Middle frontal gyrus (tissue), 1 donor: ENCODE results near the gene MCM5.
"Not testable (repeated sequence)": the region's sequence is repeated elsewhere in the genome, so short reads cannot be mapped to it uniquely, and the experiment has no call there.

ENCODE experiments used
- DNase-seq: peaks from one replicate; pipeline ENCODE4 v3.0.0-alpha.2; 2015; ENCODE audit warnings: low spot score; ENCODE audit errors: extremely low spot score

Gene MCM5

GRCh38 chr22:35450824-35451569 lies 51.1 kb downstream of the MCM5 start:
- no peak for DNase-seq

- no peak for DNase-seq
Measured at GRCh38 chr22:35451592-35451991, 51.7 kb downstream of the MCM5 start.

DNA sequence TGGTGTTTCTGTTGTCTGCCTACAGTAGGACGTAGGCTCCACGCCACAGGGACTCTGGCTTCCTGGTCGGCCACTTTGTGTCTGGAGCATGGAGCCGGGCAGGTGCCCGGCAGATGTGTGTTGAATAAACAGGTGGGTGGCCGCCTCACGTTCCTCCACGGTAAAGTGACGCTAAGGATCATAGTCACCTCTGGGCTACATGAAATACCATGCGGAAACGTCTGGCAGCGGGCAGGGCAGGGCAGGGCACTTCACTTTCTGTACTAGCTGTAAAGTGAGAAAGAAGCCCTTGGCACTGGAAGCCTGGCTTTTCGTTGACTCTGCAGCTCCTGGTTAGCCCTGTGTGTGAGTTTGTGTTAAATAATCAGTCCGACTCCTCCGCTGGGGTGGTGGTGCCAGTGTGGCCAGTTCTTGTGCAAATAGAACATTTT lies 52.4 kb downstream of the MCM5 start:
- DNase-seq, result no peak

DNA sequence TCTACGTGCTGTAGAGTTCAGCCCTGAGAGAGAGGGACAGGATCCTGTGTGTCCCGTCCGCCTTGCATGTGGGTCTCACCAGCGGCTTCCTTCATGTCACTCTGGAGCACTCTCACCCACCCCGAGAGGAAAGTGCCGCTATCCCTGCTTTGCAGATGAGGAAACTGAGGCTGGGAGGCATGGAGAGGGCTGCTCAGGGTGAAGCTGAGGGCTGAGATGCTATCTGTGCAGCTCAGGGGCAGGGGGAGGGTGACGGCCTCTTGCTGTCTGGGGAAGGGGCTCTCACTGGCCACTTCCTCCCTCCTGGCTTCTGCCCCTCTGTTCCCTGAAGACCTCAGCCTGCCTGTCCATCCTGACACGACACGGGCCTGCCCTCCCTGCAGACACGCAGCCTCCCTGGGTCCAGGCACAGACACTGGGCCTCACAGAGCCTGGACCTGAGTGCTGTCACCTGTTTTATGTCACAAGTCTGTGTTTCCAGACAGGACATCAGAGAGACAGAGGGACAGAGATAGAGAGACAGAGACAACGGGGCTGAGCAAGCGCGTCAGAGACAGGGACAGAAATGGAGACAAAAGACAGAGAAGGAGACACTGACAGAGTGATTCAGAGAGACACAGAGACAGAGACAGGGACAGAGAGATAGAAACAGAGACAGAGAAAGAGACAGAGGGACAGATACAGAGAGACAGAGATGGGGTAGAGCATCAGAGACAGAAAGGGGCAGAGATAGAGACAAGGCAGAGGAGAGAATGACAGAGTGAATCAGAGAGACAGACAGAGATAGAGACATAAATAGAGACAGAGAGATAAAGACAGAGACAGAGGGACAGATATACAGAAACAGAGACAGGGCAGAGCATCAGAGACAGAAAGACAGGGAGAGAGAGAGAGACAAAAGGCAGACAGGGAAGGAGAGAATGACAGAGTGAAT lies 53.1 kb downstream of the MCM5 start:
- DNase-seq, result no peak

DNA sequence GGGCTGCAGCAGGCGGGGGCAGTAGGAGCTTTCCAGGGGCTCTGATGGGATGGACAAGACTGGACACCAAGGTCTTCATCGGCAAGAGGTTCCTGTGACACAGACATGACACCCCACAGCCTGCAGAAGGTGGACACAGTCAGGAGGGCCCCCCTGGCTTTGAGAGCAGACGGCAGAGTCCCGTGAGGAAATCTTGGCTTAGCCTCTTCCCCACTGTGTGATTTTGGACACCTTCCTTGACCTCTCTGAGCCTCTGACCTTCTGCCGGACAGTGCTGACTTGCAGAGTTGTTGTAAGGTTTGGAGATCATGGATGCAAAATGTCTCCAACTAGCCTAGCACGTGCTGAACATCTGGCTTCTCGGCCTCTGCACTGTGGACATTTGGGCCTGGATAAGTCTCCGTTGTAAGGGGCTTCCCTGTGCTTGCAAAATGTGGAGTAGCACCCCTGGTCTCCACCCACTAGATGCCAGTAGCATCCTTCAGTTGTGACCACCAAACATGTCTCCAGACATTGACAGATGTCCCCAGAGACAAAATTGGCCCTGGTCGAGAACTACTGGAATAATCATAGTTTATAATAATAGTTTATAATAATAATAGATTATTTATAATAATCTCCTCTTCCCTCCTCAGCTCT lies 54.6 kb downstream of the MCM5 start:
- DNase-seq, result no peak

DNA sequence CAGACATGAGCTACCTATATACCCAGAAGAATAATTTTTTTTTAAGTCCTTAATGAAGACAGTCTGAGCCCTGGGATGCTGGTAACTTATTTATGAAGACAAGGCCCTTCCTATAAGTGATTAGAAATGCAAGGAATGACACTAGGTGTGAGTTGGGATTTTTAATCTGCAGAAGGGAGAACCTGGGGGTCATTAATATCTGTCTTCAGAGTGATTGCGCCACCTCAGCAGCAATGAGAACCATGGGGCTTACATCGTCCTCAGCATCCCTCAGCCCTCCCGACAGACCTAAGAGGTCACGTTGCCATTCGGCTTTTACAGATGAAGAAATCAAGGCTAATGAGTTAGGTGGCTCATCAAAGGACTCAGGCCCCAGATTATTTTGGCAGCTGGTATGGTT lies 55.6 kb downstream of the MCM5 start:
- DNase-seq, result no peak

GRCh38 chr22:35456757-35457156 lies 56.8 kb downstream of the MCM5 start:
- DNase-seq, result no peak

- DNase-seq, result no peak
Measured at GRCh38 chr22:35457729-35458546, 58.0 kb downstream of the MCM5 start.

GRCh38 chr22:35458547-35459422 lies 58.8 kb downstream of the MCM5 start:
- no peak for DNase-seq

DNA sequence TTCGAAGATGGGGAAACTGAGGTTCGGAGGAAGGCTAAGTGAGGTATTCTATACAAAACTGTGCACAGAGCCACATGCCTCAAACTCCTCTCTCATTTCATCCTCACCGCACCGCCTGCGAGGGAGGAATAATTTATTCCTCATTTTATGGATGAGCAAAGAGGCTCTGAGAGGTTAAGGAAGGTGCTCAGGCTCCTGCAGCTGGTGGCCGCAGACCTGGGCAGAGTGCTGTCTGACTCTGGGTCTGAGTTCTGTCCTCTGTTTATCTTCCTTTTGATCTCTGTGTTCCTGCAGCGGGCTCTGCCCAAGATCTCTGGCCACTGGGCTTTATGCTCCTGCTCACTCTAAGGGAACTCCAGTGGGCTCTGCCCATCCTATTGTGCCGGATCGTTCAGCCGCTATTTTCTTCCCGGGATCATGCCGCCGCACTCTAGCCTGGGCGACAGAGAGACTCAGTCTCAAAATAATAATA lies 59.5 kb downstream of the MCM5 start:
- DNase-seq, result no peak

- DNase-seq, result not testable (repeated sequence)
Measured at GRCh38 chr22:35459976-35460375, 60.0 kb downstream of the MCM5 start.

DNA sequence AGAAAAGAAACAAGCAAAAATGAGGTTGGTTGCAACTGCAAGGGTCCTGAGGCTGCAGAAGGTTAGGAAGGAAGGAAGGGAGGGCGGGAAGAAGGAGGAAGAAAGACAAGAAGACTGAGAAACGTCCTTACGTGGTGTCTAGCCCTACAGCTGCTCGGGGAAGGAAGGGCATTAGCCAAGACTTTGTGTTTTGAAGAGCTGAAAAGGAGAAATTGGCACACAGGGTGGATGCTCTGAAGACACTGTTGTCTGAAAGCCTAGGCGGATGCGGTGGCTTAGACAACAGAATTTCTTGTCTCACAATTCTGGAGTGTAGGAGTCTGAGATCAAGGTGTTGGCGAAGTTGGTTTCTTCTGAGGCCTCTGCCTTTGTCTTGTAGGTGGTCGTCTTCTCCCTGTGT lies 60.7 kb downstream of the MCM5 start:
- DNase-seq, result no peak

DNA sequence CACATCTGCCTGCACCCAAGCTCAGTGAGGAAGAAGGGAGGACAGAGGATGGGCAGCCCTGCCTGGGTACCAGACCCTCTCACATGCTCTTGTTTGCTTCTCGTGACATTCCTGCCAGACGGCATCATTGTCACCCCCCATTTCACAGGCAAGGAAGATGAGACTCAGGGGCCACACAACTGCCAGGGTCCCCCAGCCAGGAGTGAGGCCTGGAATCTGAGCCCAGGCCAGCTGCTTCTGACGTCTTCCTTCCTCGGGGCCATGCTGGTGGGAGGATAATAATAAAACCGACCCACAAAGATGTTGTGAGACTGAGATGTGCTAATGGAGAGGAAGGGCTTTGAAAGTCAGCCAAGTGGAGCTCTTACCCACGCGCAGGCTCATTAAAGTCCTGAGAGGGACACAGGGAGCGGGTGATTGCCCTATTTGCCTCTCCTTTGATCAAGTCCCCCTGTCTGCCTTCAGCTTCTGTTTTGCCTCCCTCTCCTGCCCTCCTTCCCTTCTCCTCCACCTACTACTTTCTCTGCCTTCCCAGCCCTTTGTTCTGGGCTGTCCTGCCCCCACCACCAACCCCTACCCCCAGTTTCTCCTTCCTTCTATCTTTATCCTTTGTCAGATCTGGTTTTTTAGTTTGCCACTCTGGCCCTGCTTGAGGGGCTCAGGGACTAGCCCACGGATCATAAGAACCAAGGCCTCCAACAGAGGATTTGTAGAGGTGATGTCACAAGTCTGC lies 62.7 kb downstream of the MCM5 start:
- no peak for DNase-seq

DNA sequence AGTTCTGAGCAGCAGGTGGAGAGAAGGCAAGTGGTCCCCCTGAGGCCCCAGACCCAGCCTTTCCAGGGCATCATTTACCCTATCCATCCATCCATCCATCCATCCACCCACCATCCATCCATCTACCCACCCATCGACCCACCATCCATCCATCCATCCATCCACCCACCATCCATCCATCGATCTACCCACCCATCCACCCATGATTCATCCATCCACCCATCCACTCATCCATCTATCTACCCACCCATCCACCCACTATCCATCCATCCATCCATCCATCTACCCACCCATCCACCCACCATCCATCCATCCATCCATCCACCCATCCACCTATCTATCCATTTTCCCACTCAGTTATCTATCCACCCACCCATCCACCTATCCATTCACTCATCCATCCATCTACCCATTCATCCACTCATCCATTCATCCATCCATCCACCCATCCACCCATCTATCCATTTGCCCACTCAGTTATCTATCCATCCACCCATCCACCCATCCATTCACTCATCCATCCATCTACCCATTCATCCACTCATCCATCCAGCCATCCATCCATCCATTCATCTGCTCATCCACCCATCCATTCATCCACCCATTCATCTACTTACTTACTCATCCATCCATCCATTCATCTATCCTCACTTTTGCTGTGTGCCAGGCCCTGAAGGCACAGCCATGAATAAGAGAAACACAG lies 63.4 kb downstream of the MCM5 start:
- no peak for DNase-seq

DNA sequence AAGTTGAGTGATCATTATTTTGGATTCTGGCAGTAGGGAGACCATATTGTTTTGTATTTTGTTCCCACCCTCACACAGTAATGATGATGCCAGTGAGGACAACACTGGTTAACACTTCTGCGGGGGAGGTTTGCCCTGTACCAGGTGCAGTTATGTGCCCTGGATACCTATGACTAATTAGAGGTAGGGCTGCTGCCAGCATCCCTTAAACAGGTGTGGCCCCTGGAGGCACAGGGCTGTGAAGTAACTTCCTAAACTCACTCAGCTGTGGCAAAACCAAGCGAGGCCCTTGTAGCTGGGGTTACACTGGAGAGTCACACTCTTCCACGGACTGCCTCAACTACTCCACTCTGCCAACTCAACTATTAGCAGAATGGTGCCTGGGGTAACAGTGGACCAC lies 64.5 kb downstream of the MCM5 start:
- DNase-seq, result no peak

DNA sequence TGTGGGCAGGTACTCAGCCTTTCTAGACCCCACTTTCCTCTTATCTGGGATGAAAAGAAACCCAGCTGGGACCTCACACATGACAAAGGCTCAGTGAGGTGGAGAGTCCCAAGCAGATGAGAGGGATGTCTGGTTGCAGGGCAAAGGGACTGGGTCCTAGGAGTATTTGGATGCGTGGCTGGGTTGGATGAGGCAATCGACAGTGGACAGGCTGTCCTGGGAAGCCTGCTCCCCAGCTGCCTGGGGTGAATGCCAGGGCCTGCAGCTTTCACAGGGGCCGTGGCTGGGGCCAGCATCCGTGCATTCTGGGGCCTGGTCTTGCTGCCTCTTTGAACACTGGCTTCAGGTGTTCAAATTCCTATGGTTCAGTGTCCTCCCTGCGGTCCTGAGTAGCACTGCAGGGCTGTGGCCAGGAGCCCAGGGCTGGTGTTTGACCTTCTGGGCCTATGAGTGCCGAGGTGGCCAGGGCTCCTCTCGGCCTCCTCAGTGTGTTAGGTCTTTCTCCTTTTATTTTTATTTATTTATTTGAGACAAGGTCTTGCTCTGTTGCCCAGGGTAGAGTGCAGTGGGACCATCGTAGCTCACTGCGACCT lies 65.3 kb downstream of the MCM5 start:
- DNase-seq, result no peak

DNA sequence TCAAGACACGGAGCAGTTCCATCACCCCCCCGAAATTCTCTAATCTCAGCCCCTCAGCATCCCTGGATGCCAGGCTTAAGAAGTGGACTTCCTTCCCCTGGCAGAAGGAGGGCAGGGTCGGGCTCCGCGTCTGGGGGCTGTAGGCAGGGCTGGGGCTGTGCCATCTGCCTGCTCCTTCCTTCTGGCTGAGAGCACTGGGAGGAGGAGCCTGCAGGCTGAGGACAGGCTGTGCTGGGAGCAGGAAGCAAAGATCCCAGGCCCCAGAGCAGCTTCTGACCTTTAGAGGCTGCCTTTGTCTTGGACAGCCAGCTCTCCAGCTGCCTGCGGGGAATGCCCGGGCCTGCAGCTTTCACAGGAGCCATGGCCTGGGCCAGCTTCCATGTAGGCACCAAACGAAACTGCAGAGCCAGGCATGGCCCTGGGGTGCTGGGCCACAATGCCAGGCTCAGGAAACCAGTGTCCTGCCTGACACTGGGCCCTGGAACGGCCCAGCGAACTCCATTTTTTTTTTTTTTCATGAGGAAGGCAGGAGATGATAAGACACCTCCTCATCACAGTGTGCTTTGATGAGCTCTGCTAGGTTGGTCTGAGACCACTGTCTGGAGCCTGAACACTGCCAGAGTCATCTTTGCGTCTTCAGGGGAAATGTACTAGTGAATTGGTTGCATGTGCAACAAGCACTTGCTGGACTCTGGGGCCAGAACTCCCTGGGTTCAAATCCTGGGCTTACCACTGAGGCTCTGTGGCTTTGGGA lies 67.9 kb downstream of the MCM5 start:
- peak; percentile 14 for DNase-seq

- no peak for DNase-seq
Measured at GRCh38 chr22:35470903-35471321, 71.0 kb downstream of the MCM5 start.
